Stimulated activated naive CD4-positive, alpha-beta T cell (primary cell): Measurements from ENCODE around the gene POMZP3.
"Not testable (repeated sequence)": the region's sequence is repeated elsewhere in the genome, so short reads cannot be mapped to it uniquely, and the experiment has no call there.

ENCODE experiments used
- DNase-seq, 6 experiments: peaks; one replicate each; lab custom pipeline; 2025; lab: John Stamatoyannopoulos, UW

The POMZP3 gene

GRCh38 chr7:76626989-76627642 is at the start of gene POMZP3:
Gene POMZP3 (minus strand): TSS chr7:76627279. CDS start chr7:76626064, 1,215 bp downstream.
- peak in 5 of 6 experiments; percentile 29 to 82 (median 66) for DNase-seq

GRCh38 chr7:76675783-76676182 is 48.7 kb upstream of the POMZP3 start:
- DNase-seq: not testable (repeated sequence)

- not testable (repeated sequence) for DNase-seq
Observed at GRCh38 chr7:76673346-76673745, 46.3 kb upstream of the POMZP3 start.

- not testable (repeated sequence) for DNase-seq
Observed at GRCh38 chr7:76659212-76659611, 32.1 kb upstream of the POMZP3 start.

- not testable (repeated sequence) for DNase-seq
Observed at GRCh38 chr7:76656425-76656824, 29.3 kb upstream of the POMZP3 start.

GRCh38 chr7:76642620-76643019 is 15.5 kb upstream of the POMZP3 start:
- not testable (repeated sequence) for DNase-seq

GRCh38 chr7:76637061-76637691 is 10.1 kb upstream of the POMZP3 start:
- peak in 2 of 6 experiments; percentile 17 to 22 for DNase-seq

- peak in 2 of 6 experiments; percentile 22 to 51 for DNase-seq
Observed at GRCh38 chr7:76626581-76626980, 498 bp downstream of the POMZP3 start.

GRCh38 chr7:76619439-76620190 is 7.5 kb downstream of the POMZP3 start:
- DNase-seq: not testable (repeated sequence)

GRCh38 chr7:76613783-76614182 is 13.3 kb downstream of the POMZP3 start:
- peak in 1 of 6 experiments; percentile 9 for DNase-seq

- not testable (repeated sequence) for DNase-seq
Observed at GRCh38 chr7:76612232-76612631, 14.8 kb downstream of the POMZP3 start.

- not testable (repeated sequence) for DNase-seq
Observed at GRCh38 chr7:76609864-76610263, 17.2 kb downstream of the POMZP3 start.

GRCh38 chr7:76608469-76608868 is 18.6 kb downstream of the POMZP3 start:
- not testable (repeated sequence) for DNase-seq

- DNase-seq: peak in 3 of 6 experiments; percentile 24 to 55 (median 35)
Observed at GRCh38 chr7:76606027-76606426, 21.1 kb downstream of the POMZP3 start.

- DNase-seq: not testable (repeated sequence)
Observed at GRCh38 chr7:76600650-76601049, 26.4 kb downstream of the POMZP3 start.

GRCh38 chr7:76600116-76600482 is 27.0 kb downstream of the POMZP3 start:
- DNase-seq: not testable (repeated sequence)

GRCh38 chr7:76598590-76599264 is 28.4 kb downstream of the POMZP3 start:
- DNase-seq: not testable (repeated sequence)

GRCh38 chr7:76597288-76597687 is 29.8 kb downstream of the POMZP3 start:
- not testable (repeated sequence) for DNase-seq

GRCh38 chr7:76592694-76593093 is 34.4 kb downstream of the POMZP3 start:
- DNase-seq: not testable (repeated sequence)

- not testable (repeated sequence) for DNase-seq
Observed at GRCh38 chr7:76591602-76592304, 35.3 kb downstream of the POMZP3 start.

- not testable (repeated sequence) for DNase-seq
Observed at GRCh38 chr7:76591033-76591432, 36.0 kb downstream of the POMZP3 start.
